ENCODE results near the gene PEMT.

Gene PEMT

GRCh38 chr17:17462048-17462824 is 129.3 kb downstream of the PEMT start:
- DNase-seq (ENCODE audit: low spot score), result no peak
- no peak for TF ChIP-seq CTCF (IDR thresholded peaks at IDR 0.05)
- no peak overlapping the region for H3K27ac ChIP-seq
- H3K4me3 ChIP-seq, result no peak overlapping the region

GRCh38 chr17:17460038-17460437 is 131.5 kb downstream of the PEMT start:
- TF ChIP-seq CTCF (IDR thresholded peaks at IDR 0.05), result no peak
- DNase-seq (ENCODE audit: low spot score), result no peak
- Histone ChIP-seq H3K27ac (no peak overlapping the region), H3K4me3 (no peak overlapping the region)

GRCh38 chr17:17457680-17458079 is 133.8 kb downstream of the PEMT start:
- no peak for DNase-seq (ENCODE audit: low spot score)
- no peak overlapping the region for H3K27ac ChIP-seq
- no peak overlapping the region for H3K4me3 ChIP-seq
- TF ChIP-seq CTCF (IDR thresholded peaks at IDR 0.05), result no peak

GRCh38 chr17:17456251-17456650 is 135.3 kb downstream of the PEMT start:
- DNase-seq (ENCODE audit: low spot score), result no peak
- H3K4me3 ChIP-seq, result no peak overlapping the region
- no peak overlapping the region for H3K27ac ChIP-seq
- TF ChIP-seq CTCF (IDR thresholded peaks at IDR 0.05), result no peak
